Measurements from ENCODE around the gene SCGB1C2.
"Not testable (repeated sequence)": the region's sequence is repeated elsewhere in the genome, so short reads cannot be mapped to it uniquely, and the experiment has no call there.

SCGB1C2 gene

DNA sequence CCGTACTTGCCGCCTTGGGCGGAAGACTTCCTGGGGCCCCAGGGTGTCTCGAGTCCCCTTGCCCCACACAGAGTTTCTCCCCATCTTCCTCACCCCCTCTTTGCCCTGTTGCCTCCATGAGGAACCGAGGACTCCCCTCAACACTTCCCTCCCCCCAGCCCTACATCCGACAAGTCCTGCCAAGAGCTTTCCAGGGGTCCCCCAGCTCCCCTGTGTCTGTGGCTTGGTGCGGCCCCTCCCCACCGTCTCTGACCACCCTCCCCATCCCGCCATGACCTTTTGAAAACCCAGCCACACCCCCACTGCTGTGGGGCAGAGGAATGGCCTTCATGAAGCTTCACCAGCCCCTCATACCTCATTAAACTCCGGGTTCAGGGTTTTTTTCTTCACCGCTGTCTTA, 11.4 kb downstream of the SCGB1C2 start:
- in situ Hi-C loops (cut with MboI; ENCODE audit: low sequenced_read_pairs), result no loop called here

DNA sequence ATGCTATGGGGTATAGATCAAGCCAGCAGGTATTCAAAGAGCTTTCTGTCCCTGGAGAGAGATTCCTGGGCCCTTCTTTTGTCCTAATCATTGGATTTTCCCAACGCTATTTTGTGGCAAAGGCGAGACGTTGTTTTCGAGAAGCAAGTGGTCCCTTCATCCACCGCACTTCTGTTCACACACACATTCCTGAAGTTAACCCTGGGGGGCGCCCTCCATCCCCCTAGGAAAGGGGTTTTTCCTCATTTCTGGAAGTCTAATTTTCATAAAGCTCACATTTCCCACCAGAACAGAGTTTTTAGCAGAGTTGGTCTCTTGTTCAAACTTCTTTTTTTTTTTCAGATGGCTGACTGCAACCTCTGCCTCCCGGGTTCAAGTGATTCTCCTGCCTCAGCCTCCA, 11.9 kb downstream of the SCGB1C2 start:
- in situ Hi-C loops (cut with MboI; ENCODE audit: low sequenced_read_pairs), result no loop called here

DNA sequence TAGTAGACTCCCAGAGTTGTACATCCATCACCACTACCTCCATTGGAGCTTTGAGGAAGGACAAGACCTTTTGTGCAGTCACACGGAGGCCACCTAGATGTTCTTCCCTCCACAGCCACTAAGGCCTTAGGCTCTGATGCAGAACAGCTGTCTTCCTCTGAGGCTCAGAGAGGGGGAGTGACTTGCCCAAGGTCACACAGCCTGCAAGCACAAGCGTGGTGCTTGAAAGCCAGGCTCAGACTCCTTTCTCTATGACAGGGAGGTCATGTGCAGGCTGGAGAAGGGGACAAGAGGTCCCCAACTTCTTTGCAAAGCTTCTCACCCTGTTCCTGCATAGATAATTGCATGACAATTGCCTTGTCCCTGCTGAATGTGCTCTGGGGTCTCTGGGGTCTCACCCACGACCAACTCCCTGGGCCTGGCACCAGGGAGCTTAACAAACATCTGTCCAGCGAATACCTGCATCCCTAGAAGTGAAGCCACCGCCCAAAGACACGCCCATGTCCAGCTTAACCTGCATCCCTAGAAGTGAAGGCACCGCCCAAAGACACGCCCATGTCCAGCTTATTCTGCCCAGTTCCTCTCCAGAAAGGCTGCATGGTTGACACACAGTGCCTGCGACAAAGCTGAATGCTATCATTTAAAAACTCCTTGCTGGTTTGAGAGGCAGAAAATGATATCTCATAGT, 12.7 kb downstream of the SCGB1C2 start:
- in situ Hi-C loops (cut with MboI; ENCODE audit: low sequenced_read_pairs), result no loop called here

DNA sequence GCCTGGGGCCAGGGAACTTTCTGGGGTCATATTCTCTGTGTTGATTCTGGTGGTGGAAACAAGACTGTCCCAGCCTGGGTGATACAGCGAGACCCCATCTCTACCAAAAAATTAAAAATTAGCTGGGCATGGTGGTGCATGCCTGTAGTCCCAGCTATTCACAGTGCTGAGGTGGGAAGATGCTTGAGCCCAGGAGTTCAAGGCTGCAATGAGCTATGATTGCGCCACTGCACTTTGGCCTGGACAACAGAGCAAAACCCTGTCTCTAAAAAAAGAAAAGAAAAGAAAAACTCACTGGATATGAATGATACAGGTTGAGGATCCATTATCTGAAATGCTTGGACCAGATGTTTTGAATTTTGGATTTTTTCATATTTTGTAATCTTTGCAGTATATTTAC, 13.6 kb downstream of the SCGB1C2 start:
- in situ Hi-C loops (cut with MboI; ENCODE audit: low sequenced_read_pairs), result no loop called here

DNA sequence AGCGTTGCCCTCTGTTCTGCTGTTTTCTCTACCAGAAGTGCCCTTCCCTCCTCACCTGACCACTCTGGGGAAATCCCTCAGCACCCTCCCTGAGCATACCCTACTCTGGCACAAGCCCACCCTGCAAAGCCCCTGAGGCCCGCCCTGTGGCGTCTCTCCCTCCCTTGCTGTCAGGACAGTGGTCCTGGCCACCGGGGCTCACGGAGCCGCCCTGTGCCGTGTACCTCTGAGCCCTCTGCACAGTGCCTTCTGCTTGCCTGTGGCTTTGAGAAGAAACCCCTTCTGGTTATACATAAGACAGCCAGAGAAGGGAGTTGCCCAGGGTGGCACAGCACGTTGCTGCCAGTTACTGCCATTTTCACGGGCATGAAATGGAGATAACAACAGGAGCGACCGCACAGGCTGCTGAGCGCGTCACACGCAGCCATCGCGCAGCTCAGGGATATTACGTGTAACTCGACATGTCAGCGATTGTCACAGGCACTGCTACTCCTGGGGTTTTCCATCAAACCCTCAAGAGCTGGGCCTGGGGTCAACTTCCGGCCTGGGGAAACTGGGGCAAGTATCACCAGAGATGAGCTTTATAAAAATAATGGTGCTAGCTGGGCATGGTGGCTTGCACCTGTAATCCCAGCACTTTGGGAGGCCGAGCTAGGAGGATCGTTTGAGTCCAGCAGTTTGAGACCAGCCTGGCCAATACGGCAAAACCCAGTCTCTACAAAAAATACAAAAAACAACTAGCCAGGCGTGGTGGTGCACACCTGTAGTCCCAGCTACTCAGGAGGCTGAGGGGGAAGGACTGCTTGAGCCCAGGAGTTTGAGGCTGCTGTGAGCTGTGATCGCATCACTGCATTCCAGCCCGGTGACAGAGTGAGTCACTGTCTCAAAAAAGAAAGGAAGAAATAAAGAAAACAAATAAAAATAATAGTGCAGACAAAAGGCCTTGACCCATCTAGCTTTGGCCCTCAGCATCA, 14.8 kb downstream of the SCGB1C2 start:
- in situ Hi-C loops (cut with MboI; ENCODE audit: low sequenced_read_pairs), result no loop called here

DNA sequence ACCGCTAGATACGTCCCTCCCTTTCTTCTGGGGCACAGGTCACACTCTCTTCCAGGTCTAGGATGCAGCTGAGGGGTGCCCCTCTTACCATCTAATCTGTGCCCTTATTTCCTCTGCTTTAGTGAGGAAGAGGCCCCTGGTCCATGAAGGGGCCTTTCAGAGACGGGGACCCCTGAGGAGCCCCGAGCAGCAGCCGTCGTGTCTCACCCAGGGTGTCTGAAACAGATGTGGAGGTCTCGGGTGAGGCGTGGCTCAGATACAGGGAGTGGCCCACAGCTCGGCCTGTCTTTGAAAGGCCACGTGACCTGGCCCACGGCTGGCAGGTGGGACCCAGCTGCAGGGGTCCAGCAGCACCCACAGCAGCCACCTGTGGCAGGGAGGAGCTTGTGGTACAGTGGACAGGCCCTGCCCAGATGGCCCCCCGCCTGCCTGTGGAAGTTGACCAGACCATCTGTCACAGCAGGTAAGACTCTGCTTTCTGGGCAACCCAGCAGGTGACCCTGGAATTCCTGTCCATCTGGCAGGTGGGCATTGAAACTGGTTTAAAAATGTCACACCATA, 15.6 kb downstream of the SCGB1C2 start:
- in situ Hi-C loops (cut with MboI; ENCODE audit: low sequenced_read_pairs), result no loop called here

DNA sequence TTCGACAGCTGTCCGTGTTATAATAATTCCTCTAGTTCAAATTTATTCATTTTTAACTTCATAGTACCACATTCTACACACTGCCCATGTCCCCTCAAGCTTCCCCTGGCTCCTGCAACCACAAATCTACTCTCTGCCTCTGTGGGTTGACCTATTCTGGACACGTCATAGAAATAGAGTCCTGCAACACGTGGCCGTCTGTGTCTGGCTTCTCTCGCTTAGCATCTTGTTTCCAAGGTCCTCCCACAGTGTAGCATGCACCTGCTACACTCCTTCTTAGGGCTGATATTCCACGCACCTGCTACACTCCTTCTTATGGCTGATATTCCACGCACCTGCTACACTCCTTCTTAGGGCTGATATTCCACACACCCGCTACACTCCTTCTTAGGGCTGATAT, 16.5 kb downstream of the SCGB1C2 start:
- in situ Hi-C loops (cut with MboI; ENCODE audit: low sequenced_read_pairs), result no loop called here

DNA sequence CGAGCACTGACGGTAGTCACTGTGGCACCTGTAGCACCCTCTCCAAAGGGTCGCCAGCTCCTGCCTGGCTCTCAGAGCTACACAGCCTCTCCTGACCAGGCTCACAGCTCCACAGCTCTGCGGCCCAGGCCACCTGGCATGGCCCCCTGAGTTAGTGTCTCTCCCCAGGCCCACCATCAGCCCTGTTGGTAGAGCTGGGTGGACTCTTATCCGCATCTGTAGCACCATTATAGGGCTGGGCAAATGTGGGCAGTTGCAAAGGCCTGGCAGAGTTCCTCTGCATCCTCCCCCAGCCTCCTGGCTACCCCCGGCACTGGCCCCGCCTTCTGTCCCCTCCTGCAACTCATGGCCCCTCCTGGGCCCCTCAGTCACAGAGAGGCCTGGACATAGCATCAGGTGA, 18.2 kb downstream of the SCGB1C2 start:
- in situ Hi-C loops (cut with MboI; ENCODE audit: low sequenced_read_pairs), result no loop called here

DNA sequence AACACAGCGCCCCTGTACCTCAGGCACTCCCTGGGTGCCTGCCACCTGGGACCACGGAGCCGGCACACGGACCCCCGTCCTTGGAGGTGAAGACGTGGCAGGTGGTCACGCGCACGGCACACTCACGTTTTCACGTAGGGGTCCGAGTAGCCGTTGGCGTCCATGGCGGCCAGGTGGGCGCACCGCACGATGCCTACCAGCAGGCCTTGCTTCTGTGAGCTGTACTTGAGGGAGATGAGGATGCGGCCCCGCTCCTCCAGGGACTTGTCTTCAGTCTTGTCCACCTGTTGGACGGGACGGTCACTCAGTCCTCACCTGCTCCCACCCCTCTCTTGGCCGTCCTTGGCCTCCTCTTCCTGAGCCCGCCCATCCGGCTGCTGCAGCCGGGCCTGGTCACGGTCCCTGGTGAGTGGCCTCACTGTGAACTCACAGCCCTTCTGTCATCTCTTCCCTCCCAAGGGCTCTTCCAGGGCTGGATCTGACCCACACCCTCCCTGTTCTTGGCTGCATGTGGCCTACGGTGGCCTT, 18.8 kb downstream of the SCGB1C2 start:
- in situ Hi-C loops (cut with MboI; ENCODE audit: low sequenced_read_pairs), result no loop called here

DNA sequence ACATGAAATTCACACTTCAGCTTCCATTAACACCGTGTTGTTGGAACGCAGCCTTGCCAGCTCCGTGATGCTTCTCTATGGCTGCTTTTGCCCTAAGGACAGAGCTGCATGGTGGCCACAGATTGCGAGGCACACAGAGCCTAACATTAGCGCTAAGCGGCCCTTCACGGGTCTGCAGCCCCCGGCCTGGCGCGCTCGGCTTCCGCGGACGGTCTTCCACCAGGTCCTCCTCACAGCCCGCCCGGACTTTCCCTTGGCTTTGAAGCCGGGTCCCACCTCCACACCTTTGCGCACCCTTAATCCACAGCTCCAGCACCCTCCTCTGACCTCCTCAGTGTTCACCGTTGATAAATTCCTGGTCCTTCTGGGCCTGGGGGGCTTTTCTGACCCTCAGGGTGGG, 19.6 kb downstream of the SCGB1C2 start:
- in situ Hi-C loops (cut with MboI; ENCODE audit: low sequenced_read_pairs), result no loop called here

DNA sequence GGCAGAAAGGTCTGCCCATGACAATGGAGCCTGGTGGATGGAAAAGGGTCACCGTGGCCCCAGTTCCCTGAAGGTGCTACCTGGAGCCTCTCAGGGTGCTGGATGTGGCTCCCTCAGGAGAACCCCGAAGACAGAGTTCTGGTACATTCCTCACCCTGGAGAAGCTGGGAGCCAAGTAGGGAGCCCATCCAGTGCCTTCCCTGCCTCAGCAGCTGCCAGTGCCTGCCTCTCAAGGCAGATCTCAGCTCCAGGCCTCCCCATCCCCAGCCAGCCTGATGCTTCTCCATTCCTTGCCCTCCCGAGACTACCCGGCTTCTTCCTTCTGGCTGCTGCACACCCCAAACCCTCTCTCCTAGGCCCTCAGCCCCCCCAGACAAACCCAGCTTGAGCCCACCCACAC, 20.5 kb downstream of the SCGB1C2 start:
- in situ Hi-C loops (cut with MboI; ENCODE audit: low sequenced_read_pairs), result no loop called here

DNA sequence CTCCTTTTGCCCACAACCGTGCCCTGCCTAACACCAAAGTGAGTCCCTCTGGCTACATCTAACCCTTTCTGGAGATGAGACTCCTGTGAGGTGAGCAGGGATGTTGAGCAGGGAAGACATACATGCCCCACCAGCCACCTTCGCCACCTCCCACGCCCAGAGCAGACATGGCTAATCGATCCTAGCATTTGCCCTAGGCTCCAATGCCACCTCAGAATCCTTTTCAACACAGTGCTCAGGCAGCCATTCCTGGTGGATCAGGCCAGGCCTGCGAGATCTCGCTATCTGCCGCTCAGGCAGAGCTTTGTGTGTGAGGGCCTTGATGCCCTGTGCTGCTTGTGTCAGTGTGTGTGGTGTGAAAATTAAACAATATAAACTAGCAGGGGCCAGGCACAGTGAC, 21.0 kb downstream of the SCGB1C2 start:
- in situ Hi-C loops (cut with MboI; ENCODE audit: low sequenced_read_pairs), result no loop called here

DNA sequence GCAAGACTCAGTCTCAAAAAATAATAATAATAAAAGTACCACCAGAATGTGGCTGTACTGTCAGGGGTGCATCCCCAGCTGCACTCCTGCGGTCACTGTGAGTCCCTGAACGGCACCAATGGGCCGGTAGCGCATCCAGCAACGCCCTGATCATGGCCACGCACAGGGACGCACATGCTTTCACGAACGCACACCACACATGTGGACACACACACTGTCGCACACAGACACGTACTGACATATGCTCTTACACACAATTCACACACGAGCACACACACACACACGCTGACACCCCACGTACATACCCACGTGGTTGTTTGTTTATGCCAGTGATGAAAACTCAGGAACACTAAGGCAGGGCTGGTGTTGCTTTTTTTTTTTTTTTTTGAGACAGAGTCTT, 22.2 kb downstream of the SCGB1C2 start:
- in situ Hi-C loops (cut with MboI; ENCODE audit: low sequenced_read_pairs), result no loop called here

DNA sequence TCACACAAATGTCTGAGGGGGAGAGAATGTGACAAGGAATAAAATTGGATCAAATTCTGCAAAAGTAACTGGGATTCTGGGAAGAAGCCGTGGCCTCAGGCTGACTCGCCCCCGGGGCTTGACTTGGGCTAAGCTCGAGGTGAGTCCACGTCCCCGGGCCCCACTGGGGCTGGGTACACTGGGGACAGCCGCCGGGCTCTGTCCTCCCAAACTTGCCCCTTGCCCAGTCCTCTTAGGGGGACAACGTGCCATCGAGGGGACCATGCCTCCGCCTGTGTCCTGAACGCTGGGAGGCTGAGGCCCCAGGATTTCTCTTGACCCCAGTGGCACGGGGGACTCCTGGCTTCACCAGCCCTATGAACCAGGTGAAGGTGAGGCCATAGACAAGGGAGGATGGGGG, 23.0 kb downstream of the SCGB1C2 start:
- in situ Hi-C loops (cut with MboI; ENCODE audit: low sequenced_read_pairs), result no loop called here

DNA sequence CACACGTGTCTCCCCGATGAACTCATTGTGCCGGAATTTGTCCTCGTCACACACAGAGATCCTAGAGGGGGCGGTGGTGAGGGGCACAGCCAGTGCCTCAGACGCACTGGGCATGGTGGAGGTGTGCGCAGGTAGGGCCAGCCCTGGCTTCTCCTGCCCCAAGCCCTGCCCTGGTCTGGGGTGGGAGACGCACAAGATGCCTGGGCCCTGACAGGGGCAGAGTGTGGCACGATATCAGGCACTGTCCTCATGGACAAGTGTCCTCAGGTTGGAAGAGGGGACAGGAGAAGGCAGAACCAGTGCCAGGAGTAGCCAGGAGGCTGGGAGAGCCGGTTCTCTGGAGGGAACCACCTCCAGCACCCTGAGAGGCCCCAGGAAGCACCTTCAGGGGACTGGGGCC, 24.1 kb downstream of the SCGB1C2 start:
- in situ Hi-C loops (cut with MboI; ENCODE audit: low sequenced_read_pairs), result no loop called here

DNA sequence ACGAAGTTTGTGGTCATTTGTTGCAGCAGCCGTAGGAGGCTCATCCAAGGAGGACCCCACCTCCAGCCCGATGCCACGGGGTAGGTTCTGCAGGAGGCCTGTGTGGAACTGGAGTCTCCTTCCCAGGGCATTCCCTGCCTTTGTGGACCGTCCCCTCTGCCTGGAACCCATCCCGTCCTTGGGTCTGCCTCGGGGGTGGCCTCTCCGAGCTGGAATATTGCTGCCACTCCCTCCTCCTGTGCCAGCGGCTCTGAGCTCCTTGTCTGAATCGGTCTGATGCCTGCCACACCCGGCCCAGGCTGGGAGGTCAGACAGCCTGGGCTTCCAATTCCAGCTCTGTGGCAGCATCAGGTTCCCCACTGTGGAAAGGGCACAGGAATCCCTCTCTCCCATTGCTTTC, 25.3 kb downstream of the SCGB1C2 start:
- in situ Hi-C loops (cut with MboI; ENCODE audit: low sequenced_read_pairs), result no loop called here

DNA sequence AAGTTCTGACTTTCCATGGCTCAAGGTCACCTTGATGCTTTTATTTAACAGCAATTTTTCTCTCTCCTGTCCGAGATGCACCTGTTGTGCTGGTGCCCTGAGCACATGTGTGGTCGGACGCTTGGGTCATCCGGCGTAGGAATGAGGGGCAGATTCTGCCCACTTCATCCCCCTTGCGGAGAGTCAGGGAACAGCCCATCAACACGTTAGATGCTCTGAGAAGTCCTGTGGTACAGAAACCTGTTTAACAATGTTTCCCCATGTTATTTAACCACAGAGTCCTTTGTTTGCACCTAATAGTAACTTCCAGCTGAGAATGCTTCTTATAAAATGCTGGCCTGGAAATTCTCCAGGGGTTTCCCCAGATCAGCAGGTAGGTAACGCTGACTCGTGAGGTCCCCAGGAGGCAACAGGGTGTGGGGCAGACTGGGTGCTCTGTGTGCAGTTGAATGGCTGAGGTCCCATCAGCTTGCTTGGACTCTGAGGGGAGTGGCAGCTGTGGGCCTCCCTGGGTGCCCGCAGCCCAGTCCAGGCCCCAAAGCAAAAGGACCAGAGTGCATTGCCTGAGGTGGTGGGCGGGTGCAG, 26.2 kb downstream of the SCGB1C2 start:
- in situ Hi-C loops (cut with MboI; ENCODE audit: low sequenced_read_pairs), result no loop called here

DNA sequence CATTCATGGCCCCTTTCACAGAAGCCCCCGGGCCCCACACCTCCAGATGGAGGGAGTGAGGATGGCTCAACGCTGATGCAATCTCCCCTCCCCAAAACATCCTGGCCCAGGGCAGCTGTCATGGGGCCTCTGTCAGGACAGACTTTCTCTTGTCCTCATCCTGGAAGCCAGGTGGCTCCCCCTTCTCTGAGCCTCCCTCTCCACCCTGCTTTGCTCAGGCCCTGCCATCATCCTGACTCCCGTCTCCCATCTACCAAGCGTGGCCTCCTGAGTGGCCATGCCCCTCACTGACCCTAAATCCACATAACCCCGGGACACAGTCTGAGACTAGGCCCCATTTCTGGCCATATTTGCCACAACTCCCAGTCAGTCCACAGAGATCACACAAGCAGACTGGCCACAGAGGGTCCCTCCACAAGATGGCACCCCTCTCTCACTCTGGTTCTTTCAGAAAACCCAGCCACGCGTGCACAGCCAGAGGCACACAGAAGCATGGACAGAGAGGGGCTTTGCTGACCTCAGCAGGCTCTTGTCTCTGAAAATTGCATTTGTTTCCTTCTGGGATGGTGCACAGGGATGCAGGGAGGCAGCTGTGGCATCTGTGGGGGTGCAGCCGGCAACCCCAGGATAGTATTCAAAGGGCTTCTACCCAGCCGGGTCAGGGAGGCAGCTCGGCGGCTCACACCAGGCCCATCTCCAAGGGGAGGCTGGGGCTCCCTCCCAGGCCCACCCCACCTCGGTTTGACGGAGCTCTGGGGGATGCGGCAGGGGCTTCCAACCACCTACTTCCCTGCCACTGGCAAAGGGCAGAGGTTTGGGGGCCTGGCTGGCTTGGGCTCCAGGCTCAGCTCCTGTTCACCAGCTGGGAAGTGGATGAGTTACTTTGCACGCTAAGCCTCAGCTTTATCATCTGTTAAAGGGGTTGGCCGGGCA, 27.2 kb downstream of the SCGB1C2 start:
- in situ Hi-C loops (cut with MboI; ENCODE audit: low sequenced_read_pairs), result no loop called here

DNA sequence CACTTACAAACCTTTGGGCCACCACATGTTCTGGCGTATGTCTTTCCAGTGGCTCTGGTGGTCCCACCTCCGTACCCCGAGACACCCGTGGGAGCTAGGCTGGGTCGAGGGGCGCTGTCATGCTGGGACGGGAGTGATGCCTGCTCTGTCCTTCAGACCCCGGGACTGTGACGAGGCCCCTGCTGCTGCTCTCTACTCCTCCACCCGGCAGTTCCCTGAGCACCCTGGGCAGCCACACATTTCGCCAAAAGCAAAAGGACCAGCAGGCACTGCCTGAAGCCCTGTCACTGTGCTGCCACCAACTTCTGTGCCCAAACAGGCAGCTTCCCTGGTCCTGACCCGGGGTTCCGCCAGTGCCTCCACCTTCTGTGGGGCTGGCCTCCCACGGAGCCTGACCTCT, 28.6 kb downstream of the SCGB1C2 start:
- in situ Hi-C loops (cut with MboI; ENCODE audit: low sequenced_read_pairs), result no loop called here

DNA sequence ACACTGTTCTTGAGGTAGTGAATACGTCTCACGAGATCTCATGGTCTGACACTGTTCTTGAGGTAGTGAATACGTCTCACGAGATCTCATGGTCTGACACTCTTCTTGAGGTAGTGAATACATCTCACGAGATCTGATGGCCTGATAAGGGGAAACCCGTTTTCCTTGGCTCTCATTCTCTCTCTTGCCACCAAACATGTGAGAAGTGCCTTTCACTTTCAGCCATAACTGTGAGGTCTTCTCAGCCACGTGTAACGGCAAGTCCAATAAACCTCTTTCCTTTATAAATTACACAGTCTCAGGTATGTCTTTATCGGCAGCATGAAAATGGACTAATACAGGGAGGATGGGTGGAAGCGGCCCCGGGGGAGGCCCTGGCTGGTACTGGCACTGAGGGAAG, 31.2 kb downstream of the SCGB1C2 start:
- in situ Hi-C loops (cut with MboI; ENCODE audit: low sequenced_read_pairs), result not testable (repeated sequence)
